IMR-90 (cell line): ENCODE results near the gene COL7A1. TPM values are rescaled to one million over a fixed set of nuclear protein-coding genes. Genes with fewer than 3 reads are reported as not detected.

Source experiments
- ATAC-seq: fragments of 200-7000 bp; cut with Tn5 transposase; 2 replicates; pipeline ENCODE4 v1.9.1; 2020; ENCODE audit warnings: low read depth, mild to moderate bottlenecking, moderate library complexity
- BruUV-seq: library from RNA; stranded (reverse); fragments of 400-500 nt; replicated peaks from 2 replicates; lab custom pipeline; 2021; lab: Mats Ljungman, UMichigan
- CTCF ChIA-PET: fragments of 300-600 bp; formaldehyde crosslinking; extraction: SDS; loops from one replicate; lab custom pipeline; 2021; ENCODE audit warnings: antibody characterized with exemption; lab: Yijun Ruan, JAX
- POLR2A ChIA-PET: fragments of 300-600 bp; sonication (Branson Sonifier 250); formaldehyde crosslinking; loops from one replicate; lab custom pipeline; 2022; ENCODE audit warnings: antibody characterized with exemption; ENCODE audit not compliant: unreplicated experiment; lab: Charles Lee
- DNase-seq: peaks from one replicate; pipeline ENCODE4 v3.0.0; 2013
- H2AFZ ChIP-seq: replicated peaks from 2 replicates; pipeline ENCODE3; 2013; ENCODE audit warnings: low read length, mild to moderate bottlenecking; ENCODE audit not compliant: poor library complexity
- H2AK5ac ChIP-seq: 2 replicates; pipeline ENCODE4 v1.6.1; 2013; ENCODE audit warnings: low read depth, low read length, inconsistent platforms
- H2AK9ac ChIP-seq: replicated peaks from 2 replicates; pipeline ENCODE3; 2013; ENCODE audit warnings: mild to moderate bottlenecking, low read depth, low read length, moderate library complexity; ENCODE audit not compliant: poor library complexity
- H2BK120ac ChIP-seq: 2 replicates; pipeline ENCODE4 v1.6.1; 2013; ENCODE audit warnings: low read depth, low read length, inconsistent platforms
- H2BK15ac ChIP-seq: 3 replicates; pipeline ENCODE4 v1.6.1; 2013; ENCODE audit warnings: low read depth, low read length, inconsistent platforms
- H2BK20ac ChIP-seq: 2 replicates; pipeline ENCODE4 v1.6.1; 2013; ENCODE audit warnings: low read depth, mild to moderate bottlenecking, inconsistent platforms, low read length, moderate library complexity
- H2BK5ac ChIP-seq: 2 replicates; pipeline ENCODE4 v1.6.1; 2013; ENCODE audit warnings: mild to moderate bottlenecking, low read depth, low read length, inconsistent platforms; ENCODE audit not compliant: poor library complexity, severe bottlenecking
- H3K14ac ChIP-seq: replicated peaks from 2 replicates; pipeline ENCODE4 v1.6.1; 2013; ENCODE audit warnings: low read depth, low read length, inconsistent platforms
- H3K18ac ChIP-seq: 2 replicates; pipeline ENCODE4 v1.6.1; 2013; ENCODE audit warnings: low read depth, low read length, control low read depth
- H3K23ac ChIP-seq: 2 replicates; pipeline ENCODE4 v1.6.1; 2013; ENCODE audit warnings: low read depth, low read length, inconsistent platforms
- H3K27ac ChIP-seq: 2 replicates; pipeline ENCODE4 v1.5.1; 2013; ENCODE audit warnings: mild to moderate bottlenecking, control low read depth, low read length; ENCODE audit not compliant: insufficient read depth
- H3K27me3 ChIP-seq: 2 replicates; pipeline ENCODE4 v1.6.1; 2013; ENCODE audit warnings: low read length; ENCODE audit not compliant: control insufficient read depth, insufficient read depth
- H3K36me3 ChIP-seq: 2 replicates; pipeline ENCODE4 v1.6.1; 2013; ENCODE audit warnings: low read length, mixed read lengths; ENCODE audit not compliant: control insufficient read depth, insufficient read depth
- H3K4ac ChIP-seq: 2 replicates; pipeline ENCODE4 v1.6.1; 2013; ENCODE audit warnings: low read depth, low read length, inconsistent platforms
- H3K4me1 ChIP-seq: 2 replicates; pipeline ENCODE4 v1.6.1; 2013; ENCODE audit warnings: low read length, mixed read lengths; ENCODE audit not compliant: control insufficient read depth, insufficient read depth
- H3K4me2 ChIP-seq: 2 replicates; pipeline ENCODE4 v1.6.1; 2013; ENCODE audit warnings: low read depth, mild to moderate bottlenecking, control low read depth, low read length, moderate library complexity
- H3K4me3 ChIP-seq: 2 replicates; pipeline ENCODE4 v1.5.1; 2013; ENCODE audit warnings: low read depth, mild to moderate bottlenecking, control low read depth, low read length, moderate library complexity; ENCODE audit not compliant: insufficient read depth
- H3K56ac ChIP-seq: 2 replicates; pipeline ENCODE4 v1.6.1; 2013; ENCODE audit warnings: low read length, inconsistent platforms; ENCODE audit not compliant: insufficient read depth; ENCODE audit errors: extremely low read depth
- H3K79me1 ChIP-seq, 2 experiments: 2 replicates each; pipeline ENCODE4 v1.6.1; 2013; ENCODE audit warnings: low read length in 2 of 2, inconsistent platforms in 1 of 2, low read depth in 1 of 2
- H3K9ac ChIP-seq: 2 replicates; pipeline ENCODE4 v1.6.1; 2013; ENCODE audit warnings: low read depth, low read length, control low read depth
- H3K9me1 ChIP-seq: 2 replicates; pipeline ENCODE4 v1.6.1; 2013; ENCODE audit warnings: low read length, inconsistent platforms; ENCODE audit not compliant: insufficient read depth
- H3K9me3 ChIP-seq: 2 replicates; pipeline ENCODE4 v1.6.1; 2013; ENCODE audit warnings: low read length; ENCODE audit not compliant: control insufficient read depth, insufficient read depth
- H4K20me1 ChIP-seq: 2 replicates; pipeline ENCODE4 v1.6.1; 2013; ENCODE audit warnings: low read length, inconsistent platforms; ENCODE audit not compliant: insufficient read depth
- H4K5ac ChIP-seq: 2 replicates; pipeline ENCODE4 v1.6.1; 2013; ENCODE audit warnings: mild to moderate bottlenecking, low read depth, low read length, control low read depth
- H4K8ac ChIP-seq, 2 experiments: 2 replicates each; pipeline ENCODE4 v1.6.1; 2013; ENCODE audit warnings: low read depth in 2 of 2, low read length in 2 of 2, control low read depth in 1 of 2, inconsistent platforms in 1 of 2
- H4K91ac ChIP-seq: 2 replicates; pipeline ENCODE4 v1.6.1; 2013; ENCODE audit warnings: low read depth, low read length, inconsistent platforms; ENCODE audit not compliant: insufficient read depth
- BHLHE40 ChIP-seq: fragments of 150-350 bp; IDR thresholded peaks from 2 replicates; pipeline ENCODE4 v1.6.1; 2016; ENCODE audit warnings: mild to moderate bottlenecking, low read depth, low read length
- CEBPB ChIP-seq: IDR thresholded peaks from 2 replicates; pipeline ENCODE4 v1.6.1; 2012; ENCODE audit warnings: low read depth, low read length, improper control_type of control experiment
- CHD1 ChIP-seq: IDR thresholded peaks from 2 replicates; pipeline ENCODE4 v1.6.1; 2012; ENCODE audit warnings: low read depth, low read length, improper control_type of control experiment
- ELK1 ChIP-seq: fragments of 150-350 bp; IDR thresholded peaks from 2 replicates; pipeline ENCODE4 v1.6.1; 2016; ENCODE audit warnings: low read depth, mild to moderate bottlenecking, low read length, moderate library complexity, borderline replicate concordance
- MAFK ChIP-seq: IDR thresholded peaks from 2 replicates; pipeline ENCODE4 v1.6.1; 2012; ENCODE audit warnings: low read depth, low read length, improper control_type of control experiment
- MXI1 ChIP-seq: IDR thresholded peaks from 2 replicates; pipeline ENCODE4 v1.6.1; 2012; ENCODE audit warnings: low read depth, mild to moderate bottlenecking, low read length, moderate library complexity, borderline replicate concordance
- NFE2L2 ChIP-seq: fragments of 150-350 bp; IDR thresholded peaks from 2 replicates; pipeline ENCODE4 v1.6.1; 2016; ENCODE audit warnings: low read depth, mild to moderate bottlenecking, low read length
- RCOR1 ChIP-seq: IDR thresholded peaks from 2 replicates; pipeline ENCODE4 v1.6.1; 2012; ENCODE audit warnings: mild to moderate bottlenecking, low read length, improper control_type of control experiment; ENCODE audit not compliant: insufficient replicate concordance
- RFX5 ChIP-seq: IDR thresholded peaks from 2 replicates; pipeline ENCODE4 v1.8.0; 2012; ENCODE audit warnings: low read depth, mild to moderate bottlenecking, low read length, moderate library complexity
- SMC3 ChIP-seq: fragments of 150-350 bp; IDR thresholded peaks from 2 replicates; pipeline ENCODE4 v1.6.1; 2016; ENCODE audit warnings: low read depth, mild to moderate bottlenecking, antibody characterized with exemption, low read length, moderate library complexity
- WGBS, 2 experiments: methylation state at CpG; one replicate each; pipeline versions ENCODE4 v1.1.5 to v1.1.7; 2013; ENCODE audit warnings: missing lambda C conversion rate in 2 of 2; ENCODE audit not compliant: insufficient read length in 1 of 2; ENCODE audit errors: extremely low coverage in 2 of 2; 5-methylcytosine and 5-hydroxymethylcytosine counted together
- dilution Hi-C: fragments of 300-500 bp; cut with HindIII; formaldehyde crosslinking; loops from one replicate; pipeline ENCODE4 v1.14.3; 2018; ENCODE audit warnings: low sequenced_read_pairs; ENCODE audit not compliant: unreplicated experiment
- in situ Hi-C: fragments of 300-500 bp; cut with MboI; formaldehyde crosslinking; loops from 3 replicates; pipeline ENCODE4 v1.14.3; 2019; ENCODE audit warnings: low sequenced_read_pairs, inconsistent platforms, mixed read lengths
- intact Hi-C: fragments of 100-400 bp; cut with micrococcal nuclease; formaldehyde crosslinking; loops from 2 replicates; pipeline ENCODE4 v1.10.0; 2022
- polyA plus RNA-seq, 3 experiments: library from polyadenylated mRNA; depleted of rRNA; stranded (reverse); fragments of >200 nt; gene quantifications; 2 replicates each; pipeline ENCODE4 v1.2.3, GENCODE V29; 2012; ENCODE audit warnings: low replicate concordance in 1 of 3
- total RNA-seq: library from RNA; depleted of rRNA; stranded (reverse); fragments of >200 nt; gene quantifications from 2 replicates; pipeline ENCODE4 v1.2.3, GENCODE V29; 2012

The COL7A1 gene
- total and polyA plus RNA-seq, 2 of the 4 experiments (the other 2 are of a cell fraction), result 4.1 to 20.3 TPM

DNA sequence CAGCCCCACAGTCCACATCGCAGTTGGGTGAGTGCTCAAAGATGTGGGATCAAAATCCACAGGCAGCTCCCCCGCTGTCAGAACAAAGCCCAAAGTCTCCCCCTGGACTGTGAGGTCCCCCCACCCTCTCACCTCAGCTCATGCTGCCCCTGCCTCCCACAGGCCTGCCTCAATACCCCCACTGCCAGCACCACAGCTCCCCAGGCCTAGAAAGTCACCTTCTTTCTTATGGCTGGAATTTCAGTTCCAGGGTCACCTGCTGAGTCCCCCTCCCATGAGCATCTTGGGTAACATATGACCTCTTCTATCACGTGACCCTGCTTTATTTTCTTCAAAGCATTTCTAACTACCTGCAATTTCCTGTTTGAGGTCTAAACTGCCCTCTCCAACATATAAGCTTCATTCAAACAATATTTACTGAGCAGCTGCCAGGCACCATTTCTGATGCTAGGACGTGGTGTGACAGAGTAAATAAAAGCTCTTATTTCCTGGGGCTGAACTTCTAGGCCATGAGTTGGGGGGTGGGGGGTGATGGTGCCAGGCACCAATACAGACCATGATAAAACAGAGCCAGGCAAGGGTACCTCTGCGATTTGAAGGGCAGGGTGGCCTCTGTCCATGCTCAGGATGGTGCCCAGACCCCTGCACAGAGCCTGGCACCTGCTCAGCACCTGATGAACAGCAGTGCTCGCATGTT, 28.9 kb upstream of the COL7A1 start:
- H3K23ac ChIP-seq, result no peak overlapping the region
- H2BK120ac ChIP-seq, result no peak overlapping the region
- H3K56ac ChIP-seq, result no peak overlapping the region
- H2AK5ac ChIP-seq, result no peak overlapping the region
- no peak overlapping the region for H2BK20ac ChIP-seq
- H3K9me1 ChIP-seq, result no peaks in the 10 kb centered on the region
- POLR2A ChIA-PET, result no interaction called here
- no peak overlapping the region for H3K9ac ChIP-seq
- no peak overlapping the region for H3K4me3 ChIP-seq
- peaks cover 4% of the 10 kb centered on the region; the same call in 1 of the 2 replicates for H3K4me1 ChIP-seq
- no peak overlapping the region for H4K5ac ChIP-seq
- peaks cover 57% of the 10 kb centered on the region for H3K36me3 ChIP-seq
- no peak overlapping the region for H3K4me2 ChIP-seq
- in situ Hi-C loops, result no loop called here
- H3K79me1 ChIP-seq, result no peaks in the 10 kb centered on the region; a peak in 1 of 4 replicates
- BruUV-seq, result no TSS peak
- H4K20me1 ChIP-seq, result peaks cover 5% of the 10 kb centered on the region; the same call in 1 of the 2 replicates
- no peak overlapping the region for H4K8ac ChIP-seq
- DNase-seq (no peak), ATAC-seq (no peak)
- no peak overlapping the region for H2BK5ac ChIP-seq
- TF ChIP-seq MXI1, result no peak
- TF ChIP-seq RFX5, result no peak
- TF ChIP-seq MAFK, result no peak
- TF ChIP-seq SMC3, result no peak
- TF ChIP-seq BHLHE40, result no peak
- TF ChIP-seq ELK1, result no peak
- TF ChIP-seq NFE2L2, result no peak
- TF ChIP-seq RCOR1, result no peak
- no peak for TF ChIP-seq CHD1
- no peak for TF ChIP-seq CEBPB
- H3K18ac ChIP-seq, result no peak overlapping the region
- dilution Hi-C loops, result no loop called here
- peak overlapping the region; percentile 37 for H2AK9ac ChIP-seq
- CTCF ChIA-PET, result interaction anchor here (0.9 kb wide), 1 partner anchor 10 kb away, joined by 3 read pairs; no protein-coding TSS in a partner anchor
- H2BK15ac ChIP-seq, result no peak overlapping the region
- intact Hi-C loops, result no loop called here
- no peak overlapping the region for H3K14ac ChIP-seq
- no peak overlapping the region for H4K91ac ChIP-seq
- no peaks in the 10 kb centered on the region for H3K27me3 ChIP-seq
- WGBS, 2 experiments, result 100% methylated on average over 1 of the region's 6 CpGs; no CpG with 5 or more reads in 1 of the 2 experiments
- no peak overlapping the region for H2AFZ ChIP-seq
- no peaks in the 10 kb centered on the region for H3K9me3 ChIP-seq
- H3K27ac ChIP-seq, result no peak overlapping the region
- no peak overlapping the region for H3K4ac ChIP-seq
